Erythroblast (primary cell): ENCODE data around the gene BAIAP2.

Experiments
- GATA1 ChIP-seq: IDR thresholded peaks from 2 replicates; pipeline ENCODE4 v1.6.1; 2011; ENCODE audit warnings: low read depth, mild to moderate bottlenecking, control low read depth, low read length, moderate library complexity
- POLR2A ChIP-seq: IDR thresholded peaks from 2 replicates; pipeline ENCODE4 v1.6.1; 2011; ENCODE audit warnings: mild to moderate bottlenecking, low read length

DNA sequence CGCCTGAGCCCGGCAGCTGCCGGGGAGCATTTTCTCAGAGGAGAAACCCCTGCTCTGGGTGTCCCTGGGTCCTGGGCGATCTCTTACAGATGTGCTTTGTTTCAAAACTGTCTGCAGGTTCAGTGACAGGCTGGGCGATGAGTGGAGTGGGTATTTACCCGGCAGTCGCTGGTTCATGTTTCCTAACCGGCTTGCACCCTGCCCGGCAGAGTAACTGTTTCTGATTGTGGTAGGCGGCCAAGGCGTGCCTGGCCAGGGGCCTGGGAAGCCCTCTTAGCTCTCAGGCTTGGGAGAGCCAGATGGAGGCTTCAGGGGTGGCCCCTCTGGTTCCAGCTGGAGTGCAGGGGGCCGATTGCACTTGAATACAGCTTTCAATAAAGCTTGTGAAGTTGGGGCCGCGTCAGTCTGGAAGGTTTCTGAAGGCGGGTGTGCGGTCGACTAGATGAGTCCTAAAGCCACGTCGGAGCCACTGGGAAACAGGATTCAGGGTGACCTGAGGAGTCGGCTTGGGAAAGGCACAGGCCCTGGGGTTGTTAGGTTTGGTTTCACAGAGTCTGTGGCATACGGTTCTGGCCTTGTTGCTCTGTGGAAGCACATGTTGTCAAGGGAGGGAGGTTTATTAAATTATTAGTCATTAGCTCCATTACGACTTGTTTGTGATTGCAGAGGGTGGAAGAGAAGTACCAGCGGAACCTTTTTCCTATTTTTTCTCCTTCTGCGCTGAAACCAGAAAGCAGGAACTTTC, 1.4 kb downstream of the BAIAP2 start:
- TF ChIP-seq POLR2A (no peak), GATA1 (no peak)
